ENCODE data around the gene ZNF565. TPM values are rescaled to one million over a fixed set of nuclear protein-coding genes. Genes with fewer than 3 reads are reported as not detected.

Gene ZNF565
- total RNA-seq, 1 experiment from 2014 or later = 3.2 TPM

DNA sequence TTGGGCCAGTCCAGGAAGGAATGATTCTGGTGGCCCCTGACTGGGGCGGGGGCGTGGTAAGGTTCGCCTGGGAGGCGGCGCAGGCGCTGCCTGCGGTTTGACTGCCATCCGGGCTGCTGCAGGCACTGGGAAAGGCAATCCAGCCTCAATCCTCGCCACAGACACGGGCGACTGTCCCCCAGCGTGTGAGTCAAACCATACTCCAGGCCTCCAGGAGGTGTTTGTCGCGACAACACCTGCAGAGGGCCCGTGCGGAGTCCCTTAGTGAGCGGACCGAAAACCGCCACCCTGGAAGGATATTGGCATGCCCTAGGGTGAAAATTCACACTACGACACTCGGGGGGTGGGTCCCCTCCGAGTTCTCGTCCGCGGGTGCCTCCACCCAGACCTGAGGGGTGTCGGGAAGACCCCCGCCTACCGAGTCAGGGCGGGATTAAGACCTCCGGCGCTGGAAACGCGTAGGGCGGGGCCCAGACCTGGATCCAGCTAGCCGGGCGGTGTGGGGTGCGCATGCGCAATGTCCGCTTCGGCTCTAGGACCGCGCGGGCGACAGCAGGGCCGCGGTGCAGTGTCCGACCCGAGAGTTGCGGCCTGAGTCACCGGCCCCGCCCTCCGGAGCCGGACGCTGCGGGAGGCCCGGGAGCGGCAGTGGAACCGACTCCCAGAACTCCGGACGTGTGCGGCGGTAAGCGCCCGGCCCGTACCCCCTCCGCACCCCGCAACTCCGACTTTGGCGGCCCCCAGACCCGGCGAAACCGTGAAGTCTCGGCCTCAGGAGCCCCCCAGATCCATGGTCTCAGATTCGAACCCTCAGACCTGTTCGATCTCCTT lies 74.8 kb downstream of the ZNF565 start, which contains the start of gene CAPNS1:
Gene CAPNS1 (plus strand): TSS at position 594 of the 831 bp plus-strand sequence. CDS start 946 bp downstream, outside the sequence.
- intact Hi-C loops (cut with micrococcal nuclease) = loop anchor here (10.0 kb wide), 1 partner anchor 1075 kb away; the partner anchor contains the start of genes ZNF383 and ZNF585B
- peak within 1 kb of the TSS; percentile 99 for H3K9ac ChIP-seq (ENCODE audit: low read length)
- DNase-seq (ENCODE audit: low read depth, low spot score) = peak; percentile 95
- ChIA-PET POLR2A (interaction anchor here (1.0 to 3.0 kb wide), 3 partner anchors 9 to 24 kb away, joined by 3 to 19 read pairs (median 9); partner anchors contain the start of genes POLR2I and TBCB), RAD21 (ENCODE audit: low non-redundant PET in 1 of 2, low total read pairs in 2 of 2, uncharacterized antibody in 2 of 2, unreplicated experiment in 2 of 2) (interaction anchor here in 1 of 2 experiments (1.2 kb wide), 1 partner anchor 12 kb away, joined by 3 read pairs; no protein-coding TSS in a partner anchor), CTCF (interaction anchor here (1.0 to 1.1 kb wide), 2 partner anchors 9 to 12 kb away, joined by 3 to 6 read pairs; no protein-coding TSS in a partner anchor)
- peaks cover 15 to 17% of the 10 kb centered on the region in 2 experiments for H3K36me3 ChIP-seq (ENCODE audit: control insufficient read depth in 1 of 2, insufficient read depth in 2 of 2, low read length in 2 of 2)
- H3K9me2 ChIP-seq (ENCODE audit: insufficient read depth) = no peaks in the 10 kb centered on the region
- peak within 1 kb of the TSS; percentile 96 for H3K4me2 ChIP-seq (ENCODE audit: low read length)
- no peaks in the 10 kb centered on the region for H3K27me3 ChIP-seq (ENCODE audit: insufficient read depth, low read length)
- peak; percentile 72 for ATAC-seq
- H3K9me3 ChIP-seq (ENCODE audit: control insufficient read depth in 1 of 2, insufficient read depth in 1 of 2, low read depth in 1 of 2, low read length in 2 of 2) = no peaks in the 10 kb centered on the region
- peaks cover 33% of the 10 kb centered on the region for H3K79me2 ChIP-seq (ENCODE audit: insufficient read depth, low read length)
- no TSS peak for BruUV-seq (replicated peaks)
- peak within 1 kb of the TSS; percentile 98 for H3K27ac ChIP-seq (ENCODE audit: low read depth, low read length)
- H4K20me1 ChIP-seq (ENCODE audit: insufficient read depth) = peaks cover 6% of the 10 kb centered on the region; the same call in 1 of the 2 replicates
- H3K4me3 ChIP-seq (replicated peaks in 1 of 2; ENCODE audit: low read depth in 1 of 2, low read length in 2 of 2) = peak within 1 kb of the TSS; percentile 87 to 94
- H3K4me1 ChIP-seq (ENCODE audit: control insufficient read depth in 1 of 2, insufficient read depth in 2 of 2, low read length in 2 of 2) = peaks cover 47 to 61% of the 10 kb centered on the region in 2 experiments
- H2AFZ ChIP-seq (ENCODE audit: low read depth, low read length, poor library complexity, severe bottlenecking) = no peak within 1 kb of the TSS
- TF ChIP-seq ELF1 (IDR thresholded peaks at IDR 0.05; ENCODE audit: borderline replicate concordance, low read depth) (no peak), EGR1 (IDR thresholded peaks at IDR 0.05; ENCODE audit: low read depth) (peak; percentile 81), EZH2 (IDR thresholded peaks at IDR 0.05) (no peak), SIN3A (IDR thresholded peaks at IDR 0.05; ENCODE audit: low read depth) (peak; percentile 40), CEBPB (IDR thresholded peaks at IDR 0.05; ENCODE audit: low read depth) (no peak), CBX3 (IDR thresholded peaks at IDR 0.05; ENCODE audit: low read depth) (peak; percentile 74; the same call in 1 of the 2 replicates), REST (IDR thresholded peaks at IDR 0.05; ENCODE audit: low read depth) (no peak), RAD21 (IDR thresholded peaks at IDR 0.05; ENCODE audit: low read depth) (no peak), SP1 (IDR thresholded peaks at IDR 0.05; ENCODE audit: low read depth) (peak; percentile 98), CTCF (IDR thresholded peaks at IDR 0.05 in 2 of 3, conservative IDR thresholded peaks at IDR 0.05 in 1 of 3; ENCODE audit: borderline replicate concordance in 1 of 3, insufficient read depth in 1 of 3, low read depth in 2 of 3, low read length in 2 of 3) (peak in 1 of 3 experiments; percentile 12; a peak in 2 of 6 replicates), ZFX (IDR thresholded peaks at IDR 0.05) (peak; percentile 60; the same call in 1 of the 2 replicates), SRF (IDR thresholded peaks at IDR 0.05; ENCODE audit: low read depth) (no peak), POLR2AphosphoS5 (IDR thresholded peaks at IDR 0.05; ENCODE audit: low read depth, low read length) (peak; percentile 93), TCF7L2 (IDR thresholded peaks at IDR 0.05; ENCODE audit: borderline replicate concordance, extremely low read depth, insufficient read depth, insufficient read length) (peak; percentile 55)
- TF ChIP-seq, protein P1, sequence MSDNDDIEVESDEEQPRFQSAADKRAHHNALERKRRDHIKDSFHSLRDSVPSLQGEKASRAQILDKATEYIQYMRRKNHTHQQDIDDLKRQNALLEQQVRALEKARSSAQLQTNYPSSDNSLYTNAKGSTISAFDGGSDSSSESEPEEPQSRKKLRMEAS (IDR thresholded peaks at IDR 0.05) = peak; percentile 67
- TF ChIP-seq, protein P2, sequence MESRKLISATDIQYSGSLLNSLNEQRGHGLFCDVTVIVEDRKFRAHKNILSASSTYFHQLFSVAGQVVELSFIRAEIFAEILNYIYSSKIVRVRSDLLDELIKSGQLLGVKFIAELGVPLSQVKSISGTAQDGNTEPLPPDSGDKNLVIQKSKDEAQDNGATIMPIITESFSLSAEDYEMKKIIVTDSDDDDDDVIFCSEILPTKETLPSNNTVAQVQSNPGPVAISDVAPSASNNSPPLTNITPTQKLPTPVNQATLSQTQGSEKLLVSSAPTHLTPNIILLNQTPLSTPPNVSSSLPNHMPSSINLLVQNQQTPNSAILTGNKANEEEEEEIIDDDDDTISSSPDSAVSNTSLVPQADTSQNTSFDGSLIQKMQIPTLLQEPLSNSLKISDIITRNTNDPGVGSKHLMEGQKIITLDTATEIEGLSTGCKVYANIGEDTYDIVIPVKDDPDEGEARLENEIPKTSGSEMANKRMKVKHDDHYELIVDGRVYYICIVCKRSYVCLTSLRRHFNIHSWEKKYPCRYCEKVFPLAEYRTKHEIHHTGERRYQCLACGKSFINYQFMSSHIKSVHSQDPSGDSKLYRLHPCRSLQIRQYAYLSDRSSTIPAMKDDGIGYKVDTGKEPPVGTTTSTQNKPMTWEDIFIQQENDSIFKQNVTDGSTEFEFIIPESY (IDR thresholded peaks at IDR 0.05; ENCODE audit: extremely low read depth, insufficient replicate concordance, low read length) = peak; percentile 78
- TF ChIP-seq, protein P3, sequence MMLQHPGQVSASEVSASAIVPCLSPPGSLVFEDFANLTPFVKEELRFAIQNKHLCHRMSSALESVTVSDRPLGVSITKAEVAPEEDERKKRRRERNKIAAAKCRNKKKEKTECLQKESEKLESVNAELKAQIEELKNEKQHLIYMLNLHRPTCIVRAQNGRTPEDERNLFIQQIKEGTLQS (IDR thresholded peaks at IDR 0.05) = no peak
